H1 (cell line): ENCODE results near the gene MIB2. TPM values are rescaled to one million over a fixed set of nuclear protein-coding genes. Genes with fewer than 3 reads are reported as not detected.

Experiments
- KDM1A ChIP-seq: fragments of 200-600, 300-600 bp; sonication (generic); IDR thresholded peaks from 2 replicates; pipeline ENCODE4 v1.7.1; 2016; ENCODE audit warnings: mild to moderate bottlenecking, low read length, borderline replicate concordance
- polyA plus RNA-seq, 7 experiments: library from polyadenylated mRNA; depleted of rRNA in 3 of 7; stranded (reverse) in 5 of 7; unstranded in 2 of 7; fragments of >200 nt in 5 of 7; fragments of 200-250 nt in 2 of 7; gene quantifications; 1 replicate in 5 of 7; 2 replicates in 1 of 7; 4 replicates in 1 of 7; pipeline versions ENCODE4 v1.2.1 to v1.2.3, GENCODE V29; 2011 to 2013; ENCODE audit warnings: missing spikeins in 2 of 7, mixed read lengths in 2 of 7
- total RNA-seq: library from RNA; stranded (reverse); fragmentation: NEBNext Ultra II Directional; extraction: Animal tissue kit (Norgen Biotek cat#: 25700); gene quantifications from 2 replicates; pipeline ENCODE4 v1.2.1, GENCODE V29; 2021
- TF ChIP-seq, protein P1 (sequence below): IDR thresholded peaks from 2 replicates; pipeline ENCODE4 v1.6.1; 2011; ENCODE audit warnings: low read length, improper control_type of control experiment

Gene MIB2
- total and polyA plus RNA-seq, 2 of the 8 experiments (the other 6 are each of a cell fraction or from before 2014, with no cell fraction given): 32.5 to 60.0 TPM

DNA sequence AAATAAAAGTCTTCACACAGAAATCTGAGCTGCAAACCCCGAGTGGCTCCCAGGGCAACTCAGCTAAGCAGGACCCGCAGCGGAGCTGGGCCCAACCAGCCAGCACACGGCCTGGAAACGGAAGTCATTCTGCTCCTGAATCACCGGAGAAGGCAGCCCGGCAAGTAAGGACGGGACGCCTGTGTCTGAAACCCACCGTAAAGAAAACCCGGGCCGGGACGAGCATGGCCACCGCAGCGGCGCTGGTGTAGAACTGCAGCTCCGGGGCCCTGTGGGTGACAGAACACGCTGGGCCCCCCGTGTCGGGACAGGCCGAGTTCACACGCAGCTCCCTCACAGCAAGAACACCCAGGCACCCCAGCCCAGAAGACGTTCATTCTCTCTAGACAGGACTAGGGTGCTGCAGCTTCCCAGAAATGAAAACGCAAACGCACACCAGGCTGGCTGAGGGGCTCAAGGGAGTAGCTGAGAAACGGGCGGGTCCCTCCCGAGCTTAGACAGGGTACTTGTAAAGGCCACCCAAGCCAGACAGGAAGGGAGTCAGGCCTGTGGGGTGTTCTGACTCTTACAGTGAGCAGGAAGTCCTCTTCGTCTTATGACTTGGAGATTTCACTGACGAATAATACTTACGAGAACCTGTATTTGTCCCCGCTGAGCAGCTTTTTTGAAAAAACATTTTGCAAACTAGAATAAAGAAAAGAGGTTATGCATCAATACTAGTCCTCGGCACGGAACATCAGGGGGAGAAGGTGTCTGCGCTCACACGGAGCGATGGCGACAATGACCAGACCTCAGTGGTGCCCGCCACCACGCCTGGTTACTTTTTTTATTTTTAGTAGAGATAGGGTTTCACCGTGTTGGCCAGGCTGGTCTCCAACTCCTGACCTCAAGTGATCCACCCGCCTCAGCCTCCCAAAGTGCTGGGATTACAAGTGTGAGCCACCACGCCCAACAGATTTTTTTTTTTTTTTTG is 54.5 kb downstream of the MIB2 start (continued):
- TF ChIP-seq, protein P1, sequence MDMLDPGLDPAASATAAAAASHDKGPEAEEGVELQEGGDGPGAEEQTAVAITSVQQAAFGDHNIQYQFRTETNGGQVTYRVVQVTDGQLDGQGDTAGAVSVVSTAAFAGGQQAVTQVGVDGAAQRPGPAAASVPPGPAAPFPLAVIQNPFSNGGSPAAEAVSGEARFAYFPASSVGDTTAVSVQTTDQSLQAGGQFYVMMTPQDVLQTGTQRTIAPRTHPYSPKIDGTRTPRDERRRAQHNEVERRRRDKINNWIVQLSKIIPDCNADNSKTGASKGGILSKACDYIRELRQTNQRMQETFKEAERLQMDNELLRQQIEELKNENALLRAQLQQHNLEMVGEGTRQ: no peak
- no peak for TF ChIP-seq KDM1A
